Measurements from ENCODE around the gene TRIM33. TPM values are rescaled to one million over a fixed set of nuclear protein-coding genes. Genes with fewer than 3 reads are reported as not detected.

Gene TRIM33
- total RNA-seq, 1 donor from 2014 or later: 15.3 TPM

GRCh38 chr1:114512595-114513280, 1.7 kb upstream of the TRIM33 start:
- DNase-seq (ENCODE audit: low read depth): no peak
- TF ChIP-seq CTCF (conservative IDR thresholded peaks at IDR 0.05; ENCODE audit: low read depth, low read length): no peak
- H3K4me3 ChIP-seq (ENCODE audit: low read depth, low read length): peak overlapping the region; percentile 89

- H3K4me3 ChIP-seq (ENCODE audit: low read depth, low read length): peak overlapping the region; percentile 89
- no peak for TF ChIP-seq CTCF (conservative IDR thresholded peaks at IDR 0.05; ENCODE audit: low read depth, low read length)
- no peak for DNase-seq (ENCODE audit: low read depth)
These were observed 550 bp downstream of the TRIM33 start for GRCh38 chr1:114510274-114511031.

GRCh38 chr1:114509596-114510273, 1.3 kb downstream of the TRIM33 start:
- peak overlapping the region; percentile 89 for H3K4me3 ChIP-seq (ENCODE audit: low read depth, low read length)
- no peak for DNase-seq (ENCODE audit: low read depth)
- no peak for TF ChIP-seq CTCF (conservative IDR thresholded peaks at IDR 0.05; ENCODE audit: low read depth, low read length)

GRCh38 chr1:114508386-114508898, 2.6 kb downstream of the TRIM33 start:
- no peak for TF ChIP-seq CTCF (conservative IDR thresholded peaks at IDR 0.05; ENCODE audit: low read depth, low read length)
- H3K4me3 ChIP-seq (ENCODE audit: low read depth, low read length): peak overlapping the region; percentile 14
- no peak for DNase-seq (ENCODE audit: low read depth)

GRCh38 chr1:114507513-114507912, 3.5 kb downstream of the TRIM33 start:
- no peak for TF ChIP-seq CTCF (conservative IDR thresholded peaks at IDR 0.05; ENCODE audit: low read depth, low read length)
- H3K4me3 ChIP-seq (ENCODE audit: low read depth, low read length): no peak overlapping the region
- DNase-seq (ENCODE audit: low read depth): no peak

- no peak for TF ChIP-seq CTCF (conservative IDR thresholded peaks at IDR 0.05; ENCODE audit: low read depth, low read length)
- DNase-seq (ENCODE audit: low read depth): no peak
- H3K4me3 ChIP-seq (ENCODE audit: low read depth, low read length): no peak overlapping the region
These were observed 5.8 kb downstream of the TRIM33 start for GRCh38 chr1:114505148-114505561.
